ENCODE data around the gene NDE1. TPM values are rescaled to one million over a fixed set of nuclear protein-coding genes. Genes with fewer than 3 reads are reported as not detected.

The NDE1 gene
- total and polyA plus RNA-seq, 2 of the 8 experiments (the other 6 are each of a cell fraction or from before 2014, with no cell fraction given): 13.3 to 41.3 TPM

DNA sequence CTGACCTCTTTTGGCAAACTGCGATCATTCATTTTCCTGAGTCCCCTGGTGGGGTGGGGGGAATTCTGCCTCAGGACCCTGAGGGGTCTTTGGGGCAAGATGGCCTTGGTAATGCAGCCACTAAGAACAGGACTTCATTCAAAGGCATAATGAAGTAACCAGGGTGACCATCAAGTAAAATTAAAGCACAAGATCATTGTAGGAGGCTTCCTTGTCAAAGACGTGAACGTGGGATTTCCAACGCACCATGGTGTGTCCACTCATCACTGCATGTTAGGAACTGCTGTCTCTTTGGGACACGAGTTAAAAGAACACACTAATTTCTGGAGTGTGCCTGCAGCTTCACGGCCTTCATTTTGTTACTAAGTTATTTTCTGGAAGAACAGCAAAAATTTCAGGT, 51.3 kb downstream of the NDE1 start (continued):
- no peak for TF ChIP-seq ATF2 (IDR thresholded peaks at IDR 0.05; ENCODE audit: low read length)
- TF ChIP-seq CREB1 (IDR thresholded peaks at IDR 0.05): no peak
- no peak for TF ChIP-seq NRF1 (IDR thresholded peaks at IDR 0.05; ENCODE audit: low read depth, low read length)
- no peak for TF ChIP-seq GTF2F1 (IDR thresholded peaks at IDR 0.05; ENCODE audit: borderline replicate concordance, low read depth, low read length)
- TF ChIP-seq CTCF (IDR thresholded peaks at IDR 0.05; ENCODE audit: control extremely low read depth in 1 of 3, insufficient read depth in 1 of 3, low read depth in 1 of 3, low read length in 3 of 3): no peak
- no peak for TF ChIP-seq HDAC2 (IDR thresholded peaks at IDR 0.05; ENCODE audit: borderline replicate concordance in 1 of 2, low read depth in 2 of 2, low read length in 2 of 2)
- no peak for TF ChIP-seq RNF2 (IDR thresholded peaks at IDR 0.05; ENCODE audit: borderline replicate concordance, low read depth, low read length, missing control alignments, poor library complexity, severe bottlenecking)
- TF ChIP-seq CBX5 (IDR thresholded peaks at IDR 0.05; ENCODE audit: low read depth, low read length): no peak
- no peak for TF ChIP-seq KDM5A (IDR thresholded peaks at IDR 0.05; ENCODE audit: low read length)

All from H1 (cell line).